MCF 10A (cell line): ENCODE results near the gene GPR146. TPM values are rescaled to one million over a fixed set of nuclear protein-coding genes. Genes with fewer than 3 reads are reported as not detected.

Experiments used
- BruUV-seq: library from RNA; stranded (reverse); fragments of 400-500 nt; replicated peaks from 2 replicates; lab custom pipeline; 2021; lab: Mats Ljungman, UMichigan
- CTCF ChIA-PET: fragments of 300-600 bp; sonication (Branson Sonifier 250); formaldehyde crosslinking; extraction: SDS; loops from one replicate; lab custom pipeline; 2021; ENCODE audit warnings: antibody characterized with exemption, inconsistent platforms; lab: Yijun Ruan, JAX
- POLR2A ChIA-PET: fragments of 300-600, 350-650 bp; sonication (Branson Sonifier 250); formaldehyde crosslinking; extraction: SDS; loops from one replicate; lab custom pipeline; 2020; ENCODE audit warnings: antibody characterized with exemption, inconsistent platforms; lab: Yijun Ruan, JAX
- DNase-seq: peaks from one replicate; pipeline ENCODE4 v3.0.0-alpha.2; 2018; ENCODE audit not compliant: unreplicated experiment
- H3K27ac Mint-ChIP-seq: one replicate; pipeline ENCODE4 v1.8.0; 2022; ENCODE audit warnings: mild to moderate bottlenecking, low read depth, mixed read lengths; ENCODE audit not compliant: unreplicated experiment
- H3K27me3 Mint-ChIP-seq: one replicate; pipeline ENCODE4 v1.8.0; 2022; ENCODE audit warnings: mixed read lengths; ENCODE audit not compliant: insufficient read depth, unreplicated experiment
- H3K36me3 Mint-ChIP-seq: one replicate; pipeline ENCODE4 v1.8.0; 2022; ENCODE audit warnings: mild to moderate bottlenecking, moderate library complexity, mixed read lengths; ENCODE audit not compliant: insufficient read depth, unreplicated experiment
- H3K4me1 Mint-ChIP-seq: one replicate; pipeline ENCODE4 v1.8.0; 2022; ENCODE audit warnings: mixed read lengths; ENCODE audit not compliant: insufficient read depth, unreplicated experiment
- H3K4me3 Mint-ChIP-seq: one replicate; pipeline ENCODE4 v1.8.0; 2022; ENCODE audit warnings: mild to moderate bottlenecking, moderate library complexity, mixed read lengths; ENCODE audit not compliant: unreplicated experiment
- H3K9me3 Mint-ChIP-seq: one replicate; pipeline ENCODE4 v1.8.0; 2022; ENCODE audit warnings: mixed read lengths; ENCODE audit not compliant: unreplicated experiment
- intact Hi-C: fragments of 100-400 bp; cut with micrococcal nuclease; formaldehyde crosslinking; loops from 2 replicates; pipeline ENCODE4 v1.14.1; 2022
- total RNA-seq: library from RNA; stranded (reverse); gene quantifications from 2 replicates; pipeline ENCODE4 v1.2.3, GENCODE V29; 2022
- TF ChIP-seq, protein P1 (sequence below): fragments of 200-600 bp; IDR thresholded peaks from one replicate; pipeline ENCODE4 v1.8.0; 2022; ENCODE audit warnings: antibody characterized with exemption, mild to moderate bottlenecking; ENCODE audit not compliant: unreplicated experiment

The GPR146 gene
- total RNA-seq, 1 experiment from 2014 or later = not detected

DNA sequence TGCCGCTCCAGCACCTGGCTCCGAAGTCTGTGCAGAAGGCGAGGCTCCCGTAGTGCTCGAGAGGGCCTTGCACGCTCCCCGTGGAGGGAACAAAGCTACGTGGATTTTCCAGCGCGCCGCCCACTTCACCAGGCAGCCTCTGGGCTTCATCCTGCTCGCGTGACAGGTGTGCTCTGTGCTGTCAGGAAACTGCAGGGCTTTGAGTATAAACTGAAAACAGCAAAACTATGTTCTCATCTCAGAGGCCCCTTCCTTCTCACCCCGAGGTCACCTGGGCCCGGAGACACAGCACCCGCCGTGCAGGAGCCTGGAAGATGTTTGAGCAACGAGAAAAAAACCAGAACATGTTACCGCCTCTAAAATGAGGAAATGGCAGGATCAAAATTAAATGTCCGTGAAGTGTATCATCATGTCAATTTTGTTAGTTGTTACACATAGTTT lies 17.6 kb upstream of the GPR146 start:
- peaks cover 30% of the 10 kb centered on the region for H3K36me3 Mint-ChIP-seq
- ChIA-PET CTCF (interaction anchor here (0.6 to 0.7 kb wide), 2 partner anchors 17 to 75 kb away, joined by 3 read pairs; no protein-coding TSS in a partner anchor), POLR2A (interaction anchor here (1.4 to 1.6 kb wide), 2 partner anchors 18 to 33 kb away, joined by 5 read pairs; partner anchors contain the start of gene GPR146)
- H3K27me3 Mint-ChIP-seq = no peaks in the 10 kb centered on the region
- peaks cover 17% of the 10 kb centered on the region for H3K4me1 Mint-ChIP-seq
- no peaks in the 10 kb centered on the region for H3K9me3 Mint-ChIP-seq
- H3K27ac Mint-ChIP-seq = no peak overlapping the region
- intact Hi-C loops = no loop called here
- DNase-seq = no peak
- TF ChIP-seq, protein P1, sequence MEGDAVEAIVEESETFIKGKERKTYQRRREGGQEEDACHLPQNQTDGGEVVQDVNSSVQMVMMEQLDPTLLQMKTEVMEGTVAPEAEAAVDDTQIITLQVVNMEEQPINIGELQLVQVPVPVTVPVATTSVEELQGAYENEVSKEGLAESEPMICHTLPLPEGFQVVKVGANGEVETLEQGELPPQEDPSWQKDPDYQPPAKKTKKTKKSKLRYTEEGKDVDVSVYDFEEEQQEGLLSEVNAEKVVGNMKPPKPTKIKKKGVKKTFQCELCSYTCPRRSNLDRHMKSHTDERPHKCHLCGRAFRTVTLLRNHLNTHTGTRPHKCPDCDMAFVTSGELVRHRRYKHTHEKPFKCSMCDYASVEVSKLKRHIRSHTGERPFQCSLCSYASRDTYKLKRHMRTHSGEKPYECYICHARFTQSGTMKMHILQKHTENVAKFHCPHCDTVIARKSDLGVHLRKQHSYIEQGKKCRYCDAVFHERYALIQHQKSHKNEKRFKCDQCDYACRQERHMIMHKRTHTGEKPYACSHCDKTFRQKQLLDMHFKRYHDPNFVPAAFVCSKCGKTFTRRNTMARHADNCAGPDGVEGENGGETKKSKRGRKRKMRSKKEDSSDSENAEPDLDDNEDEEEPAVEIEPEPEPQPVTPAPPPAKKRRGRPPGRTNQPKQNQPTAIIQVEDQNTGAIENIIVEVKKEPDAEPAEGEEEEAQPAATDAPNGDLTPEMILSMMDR = no peak
- BruUV-seq = no TSS peak
- H3K4me3 Mint-ChIP-seq = peak overlapping the region; percentile 75

DNA sequence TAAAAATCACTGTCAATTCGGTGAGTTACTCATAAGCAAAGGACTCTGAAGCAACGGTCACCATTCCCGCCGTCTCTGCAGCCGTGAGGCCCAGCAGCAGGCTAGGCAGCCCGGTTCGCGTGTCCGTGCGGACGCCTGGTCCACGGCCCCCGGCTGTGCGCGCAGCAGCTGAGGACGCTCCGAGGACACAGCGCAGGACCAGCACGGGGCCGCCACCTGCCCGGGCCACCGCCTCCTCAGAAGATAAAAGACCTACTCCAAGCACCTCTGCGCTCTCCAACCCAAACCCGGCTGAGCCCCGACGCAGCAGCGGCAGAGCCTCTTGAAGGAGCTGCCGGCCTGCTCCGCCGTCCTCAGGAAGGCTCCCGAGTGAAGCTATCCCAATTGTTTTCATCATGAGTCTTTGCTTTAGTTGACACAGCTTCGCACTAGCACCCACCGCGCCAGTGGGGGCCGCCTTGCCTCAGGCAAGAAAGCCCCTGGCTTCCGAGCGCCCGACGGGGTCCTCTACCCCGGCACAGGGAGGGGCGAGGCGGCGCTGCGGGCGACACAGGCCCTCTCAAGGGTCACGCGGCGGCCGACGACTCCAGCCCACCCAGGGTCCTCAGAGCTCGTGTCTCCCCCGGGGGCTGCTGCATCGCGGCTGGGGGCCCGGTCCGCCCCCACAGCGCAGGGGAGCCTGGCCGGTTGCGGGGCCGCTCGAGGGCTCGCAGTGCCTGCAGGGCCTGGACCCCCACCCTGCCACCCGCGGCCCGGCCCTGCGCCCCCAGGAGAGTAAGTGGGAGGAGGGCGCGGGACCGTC lies 16.9 kb upstream of the GPR146 start:
- Mint-ChIP-seq H3K9me3 (no peaks in the 10 kb centered on the region), H3K4me3 (peak overlapping the region; percentile 75), H3K36me3 (peaks cover 30% of the 10 kb centered on the region), H3K27ac (peak overlapping the region; percentile 23), H3K4me1 (peaks cover 17% of the 10 kb centered on the region), H3K27me3 (no peaks in the 10 kb centered on the region)
- TF ChIP-seq, protein P1 = no peak
- POLR2A ChIA-PET = interaction anchor here (0.7 to 1.6 kb wide), 3 partner anchors 17 to 133 kb away, joined by 4 to 5 read pairs (median 5); partner anchors contain the start of genes GPR146 and ZFAND2A
- BruUV-seq = no TSS peak
- DNase-seq = no peak
- CTCF ChIA-PET = interaction anchor here (0.6 to 1.2 kb wide), 2 partner anchors 34 to 35 kb away, joined by 3 read pairs; no protein-coding TSS in a partner anchor
- intact Hi-C loops = loop anchor here (2.0 kb wide), 1 partner anchor 17 kb away; the partner anchor contains the start of gene GPR146

DNA sequence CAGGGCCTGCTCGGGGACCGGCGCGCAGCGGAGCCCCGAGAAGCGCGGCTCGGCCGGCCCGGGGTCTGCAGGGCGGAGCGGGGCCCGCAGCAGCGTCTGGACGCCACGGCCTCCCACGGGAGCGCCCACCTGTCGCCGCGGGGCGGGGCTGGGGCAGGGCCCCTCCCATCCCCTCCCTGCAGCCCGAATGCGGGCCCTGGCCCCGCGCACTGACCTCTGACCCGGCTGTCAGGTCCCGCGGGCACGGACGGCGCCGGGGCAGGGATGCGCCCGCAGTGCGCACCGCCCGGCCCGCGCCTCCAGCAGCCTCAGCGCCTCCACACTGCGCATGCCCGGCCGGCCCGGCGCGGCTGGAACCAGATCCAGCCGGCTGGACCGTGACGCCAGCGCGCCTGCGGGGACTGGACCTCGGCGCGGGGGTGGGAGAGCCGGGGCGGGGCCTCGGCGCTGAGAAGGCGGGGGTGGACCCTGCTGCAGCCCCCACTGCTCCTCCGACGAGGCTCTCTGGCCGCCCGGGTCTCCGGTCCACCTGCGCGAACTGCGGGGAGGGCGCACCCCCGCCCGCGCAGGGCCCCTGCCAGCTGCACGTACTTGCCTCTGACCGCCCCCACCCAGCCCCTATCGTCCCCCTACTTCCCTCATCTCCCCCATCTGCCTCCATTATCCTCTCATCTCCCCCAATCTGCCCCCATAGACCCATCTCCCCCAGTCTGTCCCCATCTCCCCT lies 16.1 kb upstream of the GPR146 start:
- Mint-ChIP-seq H3K9me3 (no peaks in the 10 kb centered on the region), H3K27me3 (no peaks in the 10 kb centered on the region), H3K4me1 (peaks cover 17% of the 10 kb centered on the region), H3K36me3 (peaks cover 24% of the 10 kb centered on the region), H3K27ac (peak overlapping the region; percentile 59), H3K4me3 (peak overlapping the region; percentile 75)
- ChIA-PET POLR2A (interaction anchor here (0.7 to 1.6 kb wide), 5 partner anchors 10 to 132 kb away, joined by 3 to 6 read pairs (median 4); partner anchors contain the start of genes GPR146 and ZFAND2A), CTCF (interaction anchor here (1.2 kb wide), 1 partner anchor 36 kb away, joined by 3 read pairs; no protein-coding TSS in a partner anchor)
- TF ChIP-seq, protein P1 = no peak
- peak; percentile 90 for DNase-seq
- BruUV-seq = no TSS peak
- intact Hi-C loops = loop anchor here (2.0 kb wide), 1 partner anchor 17 kb away; the partner anchor contains the start of gene GPR146
